ENCODE data around the gene ZBTB16.
A peak's percentile ranks its signal among the peaks of the same experiment; 100 is the strongest.

Gene ZBTB16

DNA sequence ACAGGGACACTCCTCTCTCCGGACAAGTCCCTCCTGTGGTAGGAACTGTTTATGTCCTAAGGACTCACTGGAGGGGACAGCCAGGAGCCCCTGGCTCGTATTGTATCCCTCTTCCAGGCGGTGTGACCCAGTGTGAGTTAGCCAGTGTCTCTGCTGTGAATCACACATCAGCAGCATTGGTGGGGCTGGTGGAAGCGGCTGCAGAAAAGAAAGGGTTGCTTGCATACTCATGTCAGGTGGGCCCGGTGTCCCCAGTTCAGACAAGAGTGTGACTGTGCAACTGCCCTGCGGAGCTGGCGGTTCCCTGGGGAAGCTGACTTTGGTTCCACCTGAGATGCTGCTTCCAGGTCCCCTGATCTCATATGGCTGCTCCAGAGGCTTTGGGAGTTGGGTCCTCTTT is 99.4 kb downstream of the ZBTB16 start:
- no peak overlapping the region for H3K27ac ChIP-seq
- H3K4me3 ChIP-seq (IDR thresholded peaks at IDR 0.05; ENCODE audit: insufficient read depth, low read depth, low read length): no peak overlapping the region
- H3K4me1 ChIP-seq (ENCODE audit: low read depth, poor library complexity, severe bottlenecking): peaks cover 29% of the 10 kb centered on the region
- H3K4me2 ChIP-seq: no peak overlapping the region
- no peaks in the 10 kb centered on the region for H3K79me2 ChIP-seq (ENCODE audit: insufficient read depth, low read depth)
- TF ChIP-seq, protein P1, sequence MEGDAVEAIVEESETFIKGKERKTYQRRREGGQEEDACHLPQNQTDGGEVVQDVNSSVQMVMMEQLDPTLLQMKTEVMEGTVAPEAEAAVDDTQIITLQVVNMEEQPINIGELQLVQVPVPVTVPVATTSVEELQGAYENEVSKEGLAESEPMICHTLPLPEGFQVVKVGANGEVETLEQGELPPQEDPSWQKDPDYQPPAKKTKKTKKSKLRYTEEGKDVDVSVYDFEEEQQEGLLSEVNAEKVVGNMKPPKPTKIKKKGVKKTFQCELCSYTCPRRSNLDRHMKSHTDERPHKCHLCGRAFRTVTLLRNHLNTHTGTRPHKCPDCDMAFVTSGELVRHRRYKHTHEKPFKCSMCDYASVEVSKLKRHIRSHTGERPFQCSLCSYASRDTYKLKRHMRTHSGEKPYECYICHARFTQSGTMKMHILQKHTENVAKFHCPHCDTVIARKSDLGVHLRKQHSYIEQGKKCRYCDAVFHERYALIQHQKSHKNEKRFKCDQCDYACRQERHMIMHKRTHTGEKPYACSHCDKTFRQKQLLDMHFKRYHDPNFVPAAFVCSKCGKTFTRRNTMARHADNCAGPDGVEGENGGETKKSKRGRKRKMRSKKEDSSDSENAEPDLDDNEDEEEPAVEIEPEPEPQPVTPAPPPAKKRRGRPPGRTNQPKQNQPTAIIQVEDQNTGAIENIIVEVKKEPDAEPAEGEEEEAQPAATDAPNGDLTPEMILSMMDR (conservative IDR thresholded peaks at IDR 0.05; ENCODE audit: low read depth, low read length): no peak
- no peak overlapping the region for H2AFZ ChIP-seq (ENCODE audit: low read depth)
- H4K20me1 ChIP-seq (ENCODE audit: insufficient read depth): no peaks in the 10 kb centered on the region
- H3K36me3 ChIP-seq (ENCODE audit: insufficient read depth): no peaks in the 10 kb centered on the region
- H3K27me3 ChIP-seq (ENCODE audit: insufficient read depth, low read depth): no peaks in the 10 kb centered on the region
- H3K9ac ChIP-seq: no peak overlapping the region

DNA sequence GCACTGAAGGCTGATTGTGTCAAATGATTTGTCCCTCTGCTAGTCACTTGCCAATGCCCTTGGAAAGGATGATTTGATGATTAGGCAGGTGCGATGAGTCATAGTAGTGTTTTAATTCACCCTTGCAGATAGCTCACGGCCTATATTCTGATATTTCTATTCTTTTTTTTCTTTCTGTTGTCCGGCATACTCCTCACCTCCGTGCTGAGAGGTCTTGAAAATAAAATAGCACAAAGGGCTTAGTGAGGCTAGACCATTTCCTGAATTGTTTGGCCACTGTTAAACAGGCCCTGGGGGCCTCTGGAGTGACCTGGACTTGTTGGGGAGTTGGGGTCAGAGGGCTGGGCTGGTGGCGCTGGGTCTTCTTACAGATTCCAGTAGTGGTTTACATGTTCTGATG is 99.8 kb downstream of the ZBTB16 start:
- H3K9ac ChIP-seq: no peak overlapping the region
- H2AFZ ChIP-seq (ENCODE audit: low read depth): 0 out of 2 replicates have a peak overlapping the region, but pooled peaks have one; percentile 34
- peak overlapping the region; percentile 51; the same call in 1 of the 2 replicates for H3K4me2 ChIP-seq

DNA sequence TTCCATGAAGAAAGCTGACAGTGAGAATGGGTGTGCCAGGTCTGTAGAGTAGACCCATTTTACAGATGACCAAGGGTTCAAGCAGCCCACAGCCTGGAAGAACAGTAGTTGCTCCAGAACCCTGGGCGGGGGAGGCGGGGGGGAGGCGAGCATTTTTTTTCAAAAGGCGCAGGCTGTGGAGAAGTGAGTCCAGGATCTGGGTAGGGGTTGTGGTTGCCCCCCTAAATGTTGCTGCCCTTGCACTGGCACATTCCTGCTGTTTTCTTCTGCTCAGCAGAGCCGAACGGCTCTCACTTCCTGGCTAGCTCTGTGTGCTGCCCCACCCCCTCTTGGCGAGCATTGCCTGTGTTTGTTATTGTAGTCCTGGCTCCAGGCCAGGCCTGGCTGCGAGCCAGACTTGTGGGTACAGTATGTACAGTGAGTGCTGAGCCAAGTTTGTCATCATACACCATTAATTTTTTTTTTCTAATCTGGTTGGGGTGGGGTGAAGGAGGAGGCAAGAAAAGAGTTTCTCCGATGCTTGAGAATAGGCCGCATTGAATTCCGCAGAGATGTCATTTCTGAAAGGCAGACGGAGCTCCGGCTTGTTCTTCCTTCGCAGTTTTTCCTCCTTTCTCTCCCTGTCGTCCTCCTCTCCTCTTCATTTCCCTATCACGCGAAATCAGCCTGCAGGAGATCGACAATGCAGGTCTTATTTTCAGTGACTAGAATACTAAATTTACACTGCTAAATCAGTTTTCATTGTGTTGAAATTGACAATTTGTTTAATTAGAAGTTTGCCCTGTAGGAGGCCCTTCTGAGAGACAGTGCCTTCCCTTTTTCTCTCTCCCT is 100.5 kb downstream of the ZBTB16 start:
- TF ChIP-seq, protein P1 (conservative IDR thresholded peaks at IDR 0.05; ENCODE audit: low read depth, low read length): no peak
- Histone ChIP-seq H4K20me1 (ENCODE audit: insufficient read depth) (no peaks in the 10 kb centered on the region), H3K36me3 (ENCODE audit: insufficient read depth) (no peaks in the 10 kb centered on the region), H2AFZ (ENCODE audit: low read depth) (peak overlapping the region; percentile 34; the same call in 1 of the 2 replicates), H3K4me2 (peak overlapping the region; percentile 51), H3K9ac (peak overlapping the region; percentile 22; the same call in 1 of the 2 replicates), H3K4me1 (ENCODE audit: low read depth, poor library complexity, severe bottlenecking) (peaks cover 29% of the 10 kb centered on the region), H3K79me2 (ENCODE audit: insufficient read depth, low read depth) (no peaks in the 10 kb centered on the region), H3K4me3 (IDR thresholded peaks at IDR 0.05; ENCODE audit: insufficient read depth, low read depth, low read length) (no peak overlapping the region), H3K27ac (peak overlapping the region; percentile 28; the same call in 1 of the 2 replicates), H3K27me3 (ENCODE audit: insufficient read depth, low read depth) (no peaks in the 10 kb centered on the region)

More for the DNA sequence above, 99.8 kb downstream of the ZBTB16 start:
- H3K27me3 ChIP-seq (ENCODE audit: insufficient read depth, low read depth): no peaks in the 10 kb centered on the region
- TF ChIP-seq, protein P1 (conservative IDR thresholded peaks at IDR 0.05; ENCODE audit: low read depth, low read length): no peak
- H3K36me3 ChIP-seq (ENCODE audit: insufficient read depth): no peaks in the 10 kb centered on the region
- no peaks in the 10 kb centered on the region for H4K20me1 ChIP-seq (ENCODE audit: insufficient read depth)
- no peaks in the 10 kb centered on the region for H3K79me2 ChIP-seq (ENCODE audit: insufficient read depth, low read depth)
- H3K27ac ChIP-seq: no peak overlapping the region; the same call in 1 of the 2 replicates
- H3K4me3 ChIP-seq (IDR thresholded peaks at IDR 0.05; ENCODE audit: insufficient read depth, low read depth, low read length): no peak overlapping the region
- peaks cover 29% of the 10 kb centered on the region for H3K4me1 ChIP-seq (ENCODE audit: low read depth, poor library complexity, severe bottlenecking)

DNA sequence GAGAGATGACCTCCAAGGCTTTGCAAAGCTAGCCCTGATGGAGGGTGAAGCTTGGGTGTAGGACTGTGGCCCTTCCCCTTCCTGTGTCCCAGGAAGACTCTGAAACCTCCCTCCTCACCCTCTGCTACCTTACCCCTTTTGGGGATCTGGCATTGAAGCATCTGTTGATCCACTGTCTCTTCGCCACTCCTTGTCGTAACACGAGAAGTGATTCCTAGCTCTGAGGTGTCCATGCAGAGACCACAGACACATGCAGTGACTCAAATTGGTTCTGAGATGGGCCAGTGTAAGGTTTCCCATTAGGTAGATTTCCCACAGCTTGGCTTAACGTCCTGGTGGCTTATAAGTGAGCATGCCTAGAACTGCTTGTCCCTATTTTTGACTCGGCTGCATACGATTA is 101.4 kb downstream of the ZBTB16 start:
- H3K9ac ChIP-seq: no peak overlapping the region
- H3K79me2 ChIP-seq (ENCODE audit: insufficient read depth, low read depth): no peaks in the 10 kb centered on the region
- no peaks in the 10 kb centered on the region for H3K27me3 ChIP-seq (ENCODE audit: insufficient read depth, low read depth)
- no peak overlapping the region for H3K27ac ChIP-seq
- H2AFZ ChIP-seq (ENCODE audit: low read depth): no peak overlapping the region
- peaks cover 29% of the 10 kb centered on the region for H3K4me1 ChIP-seq (ENCODE audit: low read depth, poor library complexity, severe bottlenecking)
- peak overlapping the region; percentile 51; the same call in 1 of the 2 replicates for H3K4me2 ChIP-seq
- TF ChIP-seq, protein P1 (conservative IDR thresholded peaks at IDR 0.05; ENCODE audit: low read depth, low read length): no peak
- H4K20me1 ChIP-seq (ENCODE audit: insufficient read depth): no peaks in the 10 kb centered on the region
- H3K4me3 ChIP-seq (IDR thresholded peaks at IDR 0.05; ENCODE audit: insufficient read depth, low read depth, low read length): no peak overlapping the region
- no peaks in the 10 kb centered on the region for H3K36me3 ChIP-seq (ENCODE audit: insufficient read depth)
